Measurements from ENCODE around the gene AJAP1.

AJAP1 gene

GRCh38 chr1:4697801-4698200 lies 43.4 kb downstream of the AJAP1 start:
- TF ChIP-seq CTCF (IDR thresholded peaks at IDR 0.05) = no peak
- no peak for TF ChIP-seq ZFX (IDR thresholded peaks at IDR 0.05; ENCODE audit: borderline replicate concordance)
- no peak overlapping the region for H3K27ac ChIP-seq

GRCh38 chr1:4698911-4699310 lies 44.5 kb downstream of the AJAP1 start:
- no peak for TF ChIP-seq CTCF (IDR thresholded peaks at IDR 0.05)
- no peak for TF ChIP-seq ZFX (IDR thresholded peaks at IDR 0.05; ENCODE audit: borderline replicate concordance)
- H3K27ac ChIP-seq = no peak overlapping the region

DNA sequence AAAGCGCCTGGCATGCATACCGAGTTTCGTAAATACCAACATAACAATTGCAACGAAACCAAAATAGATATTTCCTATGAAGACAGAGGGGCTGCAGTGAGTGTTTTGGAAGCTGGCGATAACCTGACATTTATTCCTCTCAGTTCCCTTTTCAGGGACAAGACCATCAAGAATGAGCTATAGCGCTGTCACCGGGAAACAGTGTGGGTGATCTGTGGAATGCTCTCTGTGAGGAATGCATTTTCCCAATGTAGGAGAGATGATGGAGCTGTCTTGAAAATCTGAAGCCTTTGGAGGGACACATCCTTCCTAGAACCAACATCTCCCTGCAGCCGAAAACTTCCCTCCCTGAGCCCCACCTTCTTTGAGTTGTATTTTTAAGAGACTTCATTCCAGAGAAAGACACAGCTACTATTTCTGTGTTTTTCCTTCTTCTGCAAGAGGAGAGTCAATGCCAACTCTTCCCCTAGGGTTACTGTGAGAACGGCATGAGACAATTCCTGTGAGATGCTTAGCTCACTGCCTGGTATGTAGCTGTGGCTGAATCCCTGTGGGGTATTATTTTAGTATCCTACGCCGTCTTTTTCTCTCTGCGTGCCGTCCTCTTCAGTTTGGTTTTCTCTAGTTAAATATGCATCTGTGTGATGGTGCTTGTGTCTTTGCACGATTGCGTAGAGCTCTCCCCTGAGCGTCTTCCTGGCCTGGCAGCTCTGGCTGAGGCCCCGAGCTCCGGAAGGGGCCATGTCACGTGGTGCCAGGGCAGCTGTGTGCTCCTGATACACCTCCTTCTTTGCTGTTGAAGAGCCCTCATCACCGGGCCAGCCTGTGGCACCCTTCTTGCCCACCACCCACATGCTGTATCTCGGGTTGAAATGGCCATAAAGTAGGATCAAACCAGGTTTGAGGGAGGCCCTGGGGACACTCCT lies 45.2 kb downstream of the AJAP1 start:
- TF ChIP-seq CTCF (IDR thresholded peaks at IDR 0.05) (no peak), ZFX (IDR thresholded peaks at IDR 0.05; ENCODE audit: borderline replicate concordance) (no peak)
- no peak overlapping the region for H3K27ac ChIP-seq

DNA sequence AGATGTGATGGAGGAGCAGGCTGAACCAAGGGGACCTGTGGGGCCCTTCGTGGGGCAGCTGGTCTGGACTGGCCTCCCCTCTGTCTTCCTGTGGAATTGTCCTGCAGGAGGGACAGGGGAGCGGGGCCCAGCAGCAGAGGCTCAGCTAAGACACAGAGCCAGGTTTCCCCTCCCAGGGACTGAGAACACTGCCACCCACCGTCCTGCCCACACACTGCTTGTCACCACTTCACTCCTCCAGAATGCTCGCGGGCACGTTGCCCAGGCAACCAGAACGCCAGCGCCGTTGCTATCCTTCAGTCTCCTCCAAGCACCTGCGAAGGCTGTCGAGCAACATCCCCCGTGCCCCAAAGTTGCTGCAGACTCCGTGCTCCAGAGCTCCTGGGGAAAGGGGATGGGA lies 46.4 kb downstream of the AJAP1 start:
- H3K27ac ChIP-seq = no peak overlapping the region
- no peak for TF ChIP-seq CTCF (IDR thresholded peaks at IDR 0.05)
- no peak for TF ChIP-seq ZFX (IDR thresholded peaks at IDR 0.05; ENCODE audit: borderline replicate concordance)

GRCh38 chr1:4701276-4701675 lies 46.9 kb downstream of the AJAP1 start:
- H3K27ac ChIP-seq = no peak overlapping the region
- no peak for TF ChIP-seq CTCF (IDR thresholded peaks at IDR 0.05)
- TF ChIP-seq ZFX (IDR thresholded peaks at IDR 0.05; ENCODE audit: borderline replicate concordance) = no peak

GRCh38 chr1:4702464-4702863 lies 48.1 kb downstream of the AJAP1 start:
- no peak overlapping the region for H3K27ac ChIP-seq

More at GRCh38 chr1:4702464-4702863, 48.1 kb downstream of the AJAP1 start:
- TF ChIP-seq ZFX (IDR thresholded peaks at IDR 0.05; ENCODE audit: borderline replicate concordance) (no peak), CTCF (IDR thresholded peaks at IDR 0.05) (no peak)
